PFSK-1 (cell line): ENCODE results near the gene MEN1.

ENCODE experiments used
- POLR2AphosphoS5 ChIP-seq: IDR thresholded peaks from 2 replicates; pipeline ENCODE4 v1.6.1; 2012; ENCODE audit warnings: low read depth, mild to moderate bottlenecking, control low read depth, low read length, moderate library complexity
- SIN3A ChIP-seq: IDR thresholded peaks from 2 replicates; pipeline ENCODE4 v1.6.1; 2012; ENCODE audit warnings: mild to moderate bottlenecking, low read length, moderate library complexity, borderline replicate concordance; ENCODE audit not compliant: insufficient read depth
- TAF1 ChIP-seq: IDR thresholded peaks from 2 replicates; pipeline ENCODE4 v1.6.1; 2012; ENCODE audit warnings: low read length, control low read depth, borderline replicate concordance; ENCODE audit not compliant: insufficient read depth
- TF ChIP-seq, protein P1 (sequence below), 2 experiments: IDR thresholded peaks; 2 replicates each; pipeline versions ENCODE4 v1.6.1 to v1.8.0; 2011 to 2012; ENCODE audit warnings: low read depth in 2 of 2, low read length in 2 of 2, control low read depth in 1 of 2, inconsistent platforms in 1 of 2, mild to moderate bottlenecking in 1 of 2, moderate library complexity in 1 of 2; ENCODE audit not compliant: insufficient read depth in 1 of 2

DNA sequence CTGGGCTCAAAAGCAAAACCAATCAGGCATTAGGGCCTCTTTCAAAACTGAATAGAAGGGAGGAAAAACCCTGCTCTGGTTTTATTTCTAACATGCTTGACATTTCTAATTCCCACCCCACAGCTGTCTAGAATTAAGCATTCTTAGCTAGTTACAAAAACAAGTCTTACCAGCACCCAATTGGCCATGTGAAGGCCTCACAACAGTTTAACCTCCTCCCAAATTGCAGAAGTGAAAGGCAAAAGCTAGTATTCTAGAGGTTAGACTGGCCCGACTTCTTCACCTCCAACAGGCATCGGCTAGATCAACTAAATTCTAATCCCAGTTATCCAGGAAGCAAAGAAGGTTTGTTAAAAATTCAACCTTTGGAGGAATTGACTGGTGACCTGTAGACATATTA is 38.5 kb downstream of the MEN1 start:
- TF ChIP-seq POLR2AphosphoS5 (no peak), SIN3A (no peak), TAF1 (no peak)
- TF ChIP-seq, protein P1, sequence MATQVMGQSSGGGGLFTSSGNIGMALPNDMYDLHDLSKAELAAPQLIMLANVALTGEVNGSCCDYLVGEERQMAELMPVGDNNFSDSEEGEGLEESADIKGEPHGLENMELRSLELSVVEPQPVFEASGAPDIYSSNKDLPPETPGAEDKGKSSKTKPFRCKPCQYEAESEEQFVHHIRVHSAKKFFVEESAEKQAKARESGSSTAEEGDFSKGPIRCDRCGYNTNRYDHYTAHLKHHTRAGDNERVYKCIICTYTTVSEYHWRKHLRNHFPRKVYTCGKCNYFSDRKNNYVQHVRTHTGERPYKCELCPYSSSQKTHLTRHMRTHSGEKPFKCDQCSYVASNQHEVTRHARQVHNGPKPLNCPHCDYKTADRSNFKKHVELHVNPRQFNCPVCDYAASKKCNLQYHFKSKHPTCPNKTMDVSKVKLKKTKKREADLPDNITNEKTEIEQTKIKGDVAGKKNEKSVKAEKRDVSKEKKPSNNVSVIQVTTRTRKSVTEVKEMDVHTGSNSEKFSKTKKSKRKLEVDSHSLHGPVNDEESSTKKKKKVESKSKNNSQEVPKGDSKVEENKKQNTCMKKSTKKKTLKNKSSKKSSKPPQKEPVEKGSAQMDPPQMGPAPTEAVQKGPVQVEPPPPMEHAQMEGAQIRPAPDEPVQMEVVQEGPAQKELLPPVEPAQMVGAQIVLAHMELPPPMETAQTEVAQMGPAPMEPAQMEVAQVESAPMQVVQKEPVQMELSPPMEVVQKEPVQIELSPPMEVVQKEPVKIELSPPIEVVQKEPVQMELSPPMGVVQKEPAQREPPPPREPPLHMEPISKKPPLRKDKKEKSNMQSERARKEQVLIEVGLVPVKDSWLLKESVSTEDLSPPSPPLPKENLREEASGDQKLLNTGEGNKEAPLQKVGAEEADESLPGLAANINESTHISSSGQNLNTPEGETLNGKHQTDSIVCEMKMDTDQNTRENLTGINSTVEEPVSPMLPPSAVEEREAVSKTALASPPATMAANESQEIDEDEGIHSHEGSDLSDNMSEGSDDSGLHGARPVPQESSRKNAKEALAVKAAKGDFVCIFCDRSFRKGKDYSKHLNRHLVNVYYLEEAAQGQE (IDR thresholded peaks at IDR 0.05; ENCODE audit: insufficient read depth in 1 of 2, low read depth in 2 of 2, low read length in 2 of 2): no peak
